GM10266 (cell line): Measurements from ENCODE around the gene LRRC61.

Source experiments
- DNase-seq: peaks from one replicate; pipeline ENCODE4 v3.0.0; 2012; ENCODE audit errors: extremely low spot score
- TF ChIP-seq, protein P1 (sequence below): IDR thresholded peaks from 2 replicates; pipeline ENCODE4 v1.5.1; 2012; ENCODE audit warnings: mild to moderate bottlenecking, low read depth; ENCODE audit not compliant: control insufficient read depth, insufficient read depth; ENCODE audit errors: missing control alignments

LRRC61 gene

GRCh38 chr7:150329331-150330120 lies 6.4 kb downstream of the LRRC61 start:
- DNase-seq, result no peak
- TF ChIP-seq, protein P1, sequence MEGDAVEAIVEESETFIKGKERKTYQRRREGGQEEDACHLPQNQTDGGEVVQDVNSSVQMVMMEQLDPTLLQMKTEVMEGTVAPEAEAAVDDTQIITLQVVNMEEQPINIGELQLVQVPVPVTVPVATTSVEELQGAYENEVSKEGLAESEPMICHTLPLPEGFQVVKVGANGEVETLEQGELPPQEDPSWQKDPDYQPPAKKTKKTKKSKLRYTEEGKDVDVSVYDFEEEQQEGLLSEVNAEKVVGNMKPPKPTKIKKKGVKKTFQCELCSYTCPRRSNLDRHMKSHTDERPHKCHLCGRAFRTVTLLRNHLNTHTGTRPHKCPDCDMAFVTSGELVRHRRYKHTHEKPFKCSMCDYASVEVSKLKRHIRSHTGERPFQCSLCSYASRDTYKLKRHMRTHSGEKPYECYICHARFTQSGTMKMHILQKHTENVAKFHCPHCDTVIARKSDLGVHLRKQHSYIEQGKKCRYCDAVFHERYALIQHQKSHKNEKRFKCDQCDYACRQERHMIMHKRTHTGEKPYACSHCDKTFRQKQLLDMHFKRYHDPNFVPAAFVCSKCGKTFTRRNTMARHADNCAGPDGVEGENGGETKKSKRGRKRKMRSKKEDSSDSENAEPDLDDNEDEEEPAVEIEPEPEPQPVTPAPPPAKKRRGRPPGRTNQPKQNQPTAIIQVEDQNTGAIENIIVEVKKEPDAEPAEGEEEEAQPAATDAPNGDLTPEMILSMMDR, result no peak

GRCh38 chr7:150330211-150330885 lies 7.2 kb downstream of the LRRC61 start:
- TF ChIP-seq, protein P1, result no peak

DNA sequence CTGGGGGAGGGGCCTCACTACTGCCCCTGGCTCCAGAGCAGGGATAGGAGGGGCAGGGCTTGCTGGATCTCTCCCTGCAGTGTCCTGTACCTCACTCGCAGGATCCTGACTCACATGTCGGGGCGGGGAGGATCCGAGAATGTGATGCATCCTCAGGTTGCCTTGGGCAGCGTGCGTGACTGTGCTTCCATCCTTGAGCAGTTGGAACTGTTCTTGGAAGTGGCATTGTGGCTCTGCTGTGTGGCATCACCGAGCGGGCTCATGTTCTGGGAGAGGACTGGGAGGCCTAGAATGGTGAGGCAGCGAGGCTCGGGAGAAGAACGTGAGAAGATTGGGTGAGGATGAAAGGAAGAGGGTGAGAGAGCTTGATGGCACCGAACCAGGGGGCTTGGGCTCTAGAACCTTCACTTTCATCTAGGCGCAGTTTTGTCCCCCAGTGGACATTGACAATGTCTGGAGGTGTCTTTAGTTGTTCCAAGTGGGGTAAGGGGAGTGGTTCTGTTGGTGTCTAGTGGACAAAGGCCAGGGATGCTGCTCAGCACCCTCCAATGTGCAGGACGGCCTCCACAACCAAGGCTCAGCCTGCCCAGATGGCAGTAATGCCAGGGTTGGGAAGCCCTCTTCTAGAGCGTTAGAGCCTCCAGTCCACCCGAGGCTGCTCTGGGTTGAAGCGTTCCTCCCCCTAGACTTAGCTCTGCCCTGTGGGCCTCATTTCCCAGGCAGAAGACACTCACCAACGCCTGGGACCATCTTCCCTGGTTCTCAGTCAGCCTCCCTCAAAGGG lies 9.9 kb downstream of the LRRC61 start:
- DNase-seq, result no peak

More at GRCh38 chr7:150330211-150330885, 7.2 kb downstream of the LRRC61 start:
- no peak for DNase-seq

GRCh38 chr7:150333659-150334058 lies 10.5 kb downstream of the LRRC61 start:
- no peak for DNase-seq
- TF ChIP-seq, protein P1, result no peak

More for the DNA sequence above, 9.9 kb downstream of the LRRC61 start:
- TF ChIP-seq, protein P1, result no peak

DNA sequence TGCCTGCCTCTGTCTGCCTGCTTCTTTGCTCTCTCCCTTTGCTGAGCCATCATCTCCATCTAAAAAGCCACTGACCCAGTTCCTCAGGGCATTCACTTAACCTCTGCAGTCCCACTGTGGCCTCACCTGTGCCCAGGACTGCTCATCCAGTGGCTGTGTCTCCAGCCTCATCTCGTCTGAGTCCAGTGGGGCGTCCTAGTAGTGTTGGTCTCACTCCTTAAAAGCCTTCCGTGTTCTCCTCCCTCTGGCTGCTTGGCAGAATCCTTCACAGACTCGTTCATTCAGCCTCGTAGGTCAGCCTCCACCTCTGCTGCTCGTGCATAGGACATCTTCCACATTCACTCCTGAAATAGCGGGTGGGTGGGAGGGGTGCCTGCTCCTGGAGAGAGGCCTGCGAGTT lies 11.0 kb downstream of the LRRC61 start:
- TF ChIP-seq, protein P1, result no peak
- no peak for DNase-seq

GRCh38 chr7:150335108-150335773 lies 12.1 kb downstream of the LRRC61 start:
- DNase-seq, result no peak
- TF ChIP-seq, protein P1, result no peak

DNA sequence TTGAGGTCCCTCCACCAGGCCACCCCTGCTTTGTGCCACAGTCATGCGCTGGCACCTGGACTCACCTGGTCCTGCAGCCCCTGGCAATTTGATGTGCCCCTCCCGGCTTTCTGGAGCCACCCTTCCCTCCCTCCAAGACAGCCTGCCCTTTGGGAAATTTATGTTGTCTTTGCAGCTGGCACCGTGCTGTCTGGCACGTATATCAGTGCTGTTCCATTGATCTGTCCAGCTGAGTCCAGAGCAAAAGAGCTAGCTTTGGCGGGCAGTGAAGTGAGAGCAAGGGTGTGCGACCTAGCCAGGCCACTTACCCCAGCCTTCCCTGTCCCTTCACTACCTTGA lies 12.6 kb downstream of the LRRC61 start:
- TF ChIP-seq, protein P1, result no peak
- DNase-seq, result no peak
